GM20000 (cell line): ENCODE results near the gene RARRES2.

Source experiments
- DNase-seq: peaks from one replicate; pipeline ENCODE4 v3.0.0; 2012; ENCODE audit warnings: low spot score
- TF ChIP-seq, protein P1 (sequence below): IDR thresholded peaks from 2 replicates; pipeline ENCODE4 v1.5.1; 2012; ENCODE audit warnings: mild to moderate bottlenecking, control low read depth; ENCODE audit errors: extremely low read depth, missing control alignments

RARRES2 gene

DNA sequence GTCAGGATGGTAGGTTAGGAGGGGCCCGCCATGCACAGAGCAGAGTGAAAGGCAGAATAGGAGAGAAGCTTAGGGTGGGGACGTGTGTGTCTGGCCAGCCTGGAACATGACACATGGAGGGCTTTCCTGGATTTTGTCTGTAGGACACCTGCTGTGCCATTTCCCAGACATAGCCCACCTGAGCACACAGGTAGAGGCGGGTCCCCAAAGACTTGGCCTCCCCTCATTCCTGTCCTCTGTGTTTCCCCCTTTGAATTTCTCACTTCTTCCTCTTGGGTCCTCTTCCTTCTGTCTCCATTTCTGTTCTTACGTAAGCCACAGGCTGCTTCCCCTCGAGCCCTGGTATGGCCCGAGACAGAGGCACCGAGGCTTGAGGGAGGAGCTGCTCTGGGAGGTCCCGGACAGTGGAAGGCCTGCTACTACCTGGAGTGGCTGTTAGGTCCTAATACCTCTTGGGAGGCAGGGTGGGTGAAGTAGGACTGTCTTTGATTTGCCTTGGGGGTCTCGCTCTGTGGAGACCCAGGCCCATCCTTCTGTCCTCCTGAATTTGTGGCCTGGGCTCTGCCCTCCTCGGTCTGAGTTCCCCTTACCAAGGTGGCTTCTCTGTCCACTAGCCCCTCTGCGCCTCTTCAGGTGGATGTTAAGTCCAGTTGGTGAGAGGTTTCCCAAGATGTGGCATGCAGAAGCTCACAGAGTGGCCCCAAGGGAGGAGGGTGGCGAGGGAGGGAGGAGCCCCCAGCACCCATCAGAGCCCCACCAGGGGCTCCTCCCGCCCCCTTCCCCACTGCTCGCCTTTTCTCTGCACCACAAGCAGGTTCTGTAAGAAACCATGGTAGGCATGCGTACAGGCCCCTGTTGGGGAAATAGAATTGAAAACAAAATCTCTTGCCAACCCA is 43.2 kb upstream of the RARRES2 start:
- no peak for DNase-seq
- TF ChIP-seq, protein P1, sequence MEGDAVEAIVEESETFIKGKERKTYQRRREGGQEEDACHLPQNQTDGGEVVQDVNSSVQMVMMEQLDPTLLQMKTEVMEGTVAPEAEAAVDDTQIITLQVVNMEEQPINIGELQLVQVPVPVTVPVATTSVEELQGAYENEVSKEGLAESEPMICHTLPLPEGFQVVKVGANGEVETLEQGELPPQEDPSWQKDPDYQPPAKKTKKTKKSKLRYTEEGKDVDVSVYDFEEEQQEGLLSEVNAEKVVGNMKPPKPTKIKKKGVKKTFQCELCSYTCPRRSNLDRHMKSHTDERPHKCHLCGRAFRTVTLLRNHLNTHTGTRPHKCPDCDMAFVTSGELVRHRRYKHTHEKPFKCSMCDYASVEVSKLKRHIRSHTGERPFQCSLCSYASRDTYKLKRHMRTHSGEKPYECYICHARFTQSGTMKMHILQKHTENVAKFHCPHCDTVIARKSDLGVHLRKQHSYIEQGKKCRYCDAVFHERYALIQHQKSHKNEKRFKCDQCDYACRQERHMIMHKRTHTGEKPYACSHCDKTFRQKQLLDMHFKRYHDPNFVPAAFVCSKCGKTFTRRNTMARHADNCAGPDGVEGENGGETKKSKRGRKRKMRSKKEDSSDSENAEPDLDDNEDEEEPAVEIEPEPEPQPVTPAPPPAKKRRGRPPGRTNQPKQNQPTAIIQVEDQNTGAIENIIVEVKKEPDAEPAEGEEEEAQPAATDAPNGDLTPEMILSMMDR, result no peak

DNA sequence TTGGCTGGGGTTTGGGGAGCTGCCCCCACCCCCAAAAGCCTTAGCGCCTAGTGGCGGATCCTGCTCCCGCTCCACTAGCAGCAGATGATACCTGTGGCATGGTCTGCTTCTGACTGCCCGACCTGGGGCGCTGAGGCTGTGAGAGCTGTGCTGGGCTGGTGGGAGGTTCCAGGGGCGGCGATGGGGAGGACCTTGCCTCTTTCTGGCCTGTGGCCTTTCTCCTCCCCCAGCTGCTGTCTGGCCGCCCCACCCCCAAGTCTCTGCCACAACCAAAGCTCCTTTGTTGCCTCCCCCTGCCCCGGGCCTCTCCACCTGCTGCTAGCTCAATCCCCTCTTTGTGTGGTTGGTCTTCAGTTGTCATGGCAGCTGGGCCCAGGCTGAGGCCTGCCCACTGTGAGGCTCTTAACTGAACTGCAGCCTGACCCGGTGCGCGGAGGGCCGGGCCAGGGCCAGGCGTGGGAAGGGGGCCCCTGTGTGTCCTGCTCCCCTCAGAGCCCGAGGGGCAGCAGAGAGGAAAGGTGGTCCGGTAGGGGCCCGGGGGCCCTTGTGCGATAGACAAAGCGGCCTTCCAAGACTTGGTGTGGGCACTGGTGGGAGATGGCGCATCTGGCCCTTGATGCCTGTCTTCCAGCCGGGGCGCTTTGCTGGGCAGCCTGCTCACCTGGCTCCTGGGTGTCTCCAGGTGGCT is 42.4 kb upstream of the RARRES2 start:
- TF ChIP-seq, protein P1, result no peak
- no peak for DNase-seq

DNA sequence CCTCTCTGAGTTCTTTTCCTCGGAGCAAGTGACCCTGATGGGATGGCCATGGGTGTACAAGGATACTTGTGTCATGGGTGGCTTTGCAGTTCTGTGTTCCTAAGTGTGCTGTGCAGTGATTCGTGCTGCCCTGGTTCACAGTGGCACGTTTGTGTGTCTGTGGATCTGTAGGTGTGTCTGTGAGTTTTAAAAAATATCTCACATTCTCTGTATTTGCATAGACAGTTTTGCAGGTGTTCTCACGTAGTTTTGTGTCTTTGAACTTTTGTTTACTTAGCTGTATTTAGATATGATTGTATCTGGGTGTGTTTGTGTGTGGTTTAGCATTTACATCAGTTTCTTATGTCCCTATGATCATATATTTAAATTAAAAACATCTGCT is 41.4 kb upstream of the RARRES2 start:
- TF ChIP-seq, protein P1, result no peak
- no peak for DNase-seq

DNA sequence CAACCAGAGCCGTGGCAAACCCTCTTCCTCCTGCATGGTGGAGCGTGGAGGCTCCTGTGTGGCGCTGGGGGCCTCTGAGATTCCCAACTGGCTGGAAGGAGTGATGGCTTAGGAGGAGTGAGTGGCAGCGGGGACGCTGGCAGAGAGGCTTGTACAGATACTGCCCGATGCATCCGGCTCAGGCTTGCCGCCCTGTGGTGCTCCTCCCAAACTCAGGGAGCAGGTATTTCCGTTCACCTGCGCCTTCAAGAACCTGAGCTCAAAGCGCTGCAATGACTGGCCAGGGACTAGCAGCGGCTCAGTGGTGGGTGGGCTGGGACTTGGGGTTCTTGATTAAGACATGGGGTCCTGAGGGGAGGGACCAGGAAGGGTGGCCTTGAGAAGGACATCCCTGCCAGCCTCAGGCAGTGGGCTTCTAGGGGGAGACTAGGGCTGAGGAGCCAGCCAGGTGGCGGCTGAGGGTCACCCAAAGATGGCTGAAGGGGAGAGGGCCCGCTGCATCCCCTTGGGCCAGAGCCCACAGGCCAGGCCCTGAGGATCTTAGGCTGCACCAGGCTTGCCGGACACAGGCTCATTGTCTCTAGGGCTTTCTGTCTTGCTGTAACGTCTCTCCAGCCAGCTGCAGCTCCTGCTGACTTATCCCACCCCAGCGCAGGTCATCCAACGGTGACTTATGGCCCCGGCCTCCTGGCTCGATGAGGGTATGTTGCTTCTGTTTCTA is 40.9 kb upstream of the RARRES2 start:
- no peak for DNase-seq
- TF ChIP-seq, protein P1, result no peak

DNA sequence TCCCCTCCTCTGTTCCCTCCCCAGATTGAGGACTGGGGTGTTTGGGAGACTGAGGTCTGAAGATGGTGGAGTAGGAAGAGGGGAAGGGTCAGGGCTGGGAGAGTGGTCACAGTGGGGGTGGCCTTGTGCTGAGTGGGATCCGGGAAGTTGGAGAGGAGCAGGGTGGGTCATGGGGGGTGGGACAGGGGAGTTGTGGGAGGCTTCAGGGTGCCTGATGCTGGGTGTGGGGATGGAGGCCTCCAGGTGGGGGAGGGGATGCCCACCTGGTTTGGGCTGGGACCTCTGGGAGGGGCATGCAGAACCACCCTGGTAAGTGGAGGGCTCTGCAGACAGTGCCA is 40.3 kb upstream of the RARRES2 start:
- DNase-seq, result no peak
- TF ChIP-seq, protein P1, result no peak

DNA sequence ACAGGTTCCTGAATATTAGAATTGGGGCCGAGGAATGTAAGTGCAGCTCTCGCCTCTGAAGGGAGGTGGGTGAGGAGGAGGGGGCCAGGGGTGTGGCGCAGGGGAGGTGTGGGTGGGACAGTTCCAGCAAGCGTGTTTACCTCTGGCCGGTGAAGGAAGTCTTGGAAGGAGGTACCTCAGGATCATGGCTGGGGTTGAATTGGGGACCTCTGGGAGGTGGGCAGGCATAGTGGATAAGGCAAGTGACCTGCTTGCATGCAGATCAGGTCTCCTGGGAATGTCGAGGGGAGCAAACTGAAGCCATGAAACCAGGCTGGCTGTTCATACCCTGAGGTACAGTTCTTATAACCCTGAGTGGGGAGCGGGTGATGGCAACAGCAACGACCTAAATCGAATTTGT is 39.7 kb upstream of the RARRES2 start:
- no peak for DNase-seq
- TF ChIP-seq, protein P1, result no peak

DNA sequence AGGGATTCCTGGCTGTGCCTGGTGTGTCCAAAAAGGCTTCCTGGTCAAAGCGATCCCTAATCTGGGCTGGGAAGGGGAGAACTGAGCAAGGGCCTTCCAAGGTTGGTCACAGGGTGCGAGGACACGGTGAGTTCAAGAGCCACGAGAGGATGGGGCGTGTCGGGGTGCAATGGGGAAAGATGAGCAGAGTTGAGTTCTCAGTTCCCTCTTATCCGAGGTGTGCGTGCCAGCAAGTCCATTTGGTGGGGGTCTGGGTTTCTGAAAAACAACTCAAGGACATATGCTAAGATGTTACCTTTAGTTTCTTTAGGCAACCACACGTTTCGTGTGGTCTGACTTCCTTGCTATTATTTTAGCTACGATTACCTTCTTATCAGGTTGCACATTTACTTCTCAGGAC is 39.0 kb upstream of the RARRES2 start:
- TF ChIP-seq, protein P1, result no peak
- DNase-seq, result peak; percentile 77
